ENCODE measurements around the gene RHOT2. TPM values are rescaled to one million over a fixed set of nuclear protein-coding genes. Genes with fewer than 3 reads are reported as not detected.
A peak's percentile ranks its signal among the peaks of the same experiment; 100 is the strongest.

RHOT2 gene
- total RNA-seq, 1 experiment from 2014 or later = 210 TPM

- peak within 1 kb of the TSS; percentile 63 for H3K9ac ChIP-seq (ENCODE audit: extremely low read depth, insufficient read length, low read length)
- H2AFZ ChIP-seq (ENCODE audit: low read length) = no peak within 1 kb of the TSS
Measured at GRCh38 chr16:636206-637080, 31.5 kb upstream of the RHOT2 start, which contains the start of gene METTL26. Gene METTL26, minus strand, starts transcription at chr16:636305. Its CDS starts 15 bp downstream, at chr16:636290.

More at GRCh38 chr16:636206-637080, 31.5 kb upstream of the RHOT2 start, which contains the start of gene METTL26:
- no peak within 1 kb of the TSS for H2BK20ac ChIP-seq (ENCODE audit: low read depth, low read length, poor library complexity, severe bottlenecking)
- no peak within 1 kb of the TSS for H4K5ac ChIP-seq (ENCODE audit: insufficient read length, low read depth, low read length)
- no peak within 1 kb of the TSS for H2BK12ac ChIP-seq (ENCODE audit: insufficient read length, low read depth, low read length)
- DNase-seq = peak; percentile 96
- H3K27ac Mint-ChIP-seq = peak within 1 kb of the TSS; percentile 90 to 96 (median 90)
- WGBS (ENCODE audit: extremely low coverage, insufficient read length, low lambda C conversion rate) = no CpG with 5 or more reads among the region's 91 CpGs
- no peak for TF ChIP-seq CTCF (conservative IDR thresholded peaks at IDR 0.05)
- H3K27me3 ChIP-seq (ENCODE audit: insufficient read depth, low read length) = no peaks in the 10 kb centered on the region
- H3K4me3 Mint-ChIP-seq = peak within 1 kb of the TSS; percentile 82 to 96
- H3K14ac ChIP-seq (ENCODE audit: insufficient read depth, low read length) = peak within 1 kb of the TSS; percentile 62; the same call in 1 of the 2 replicates
- no peak within 1 kb of the TSS for H4K91ac ChIP-seq (ENCODE audit: insufficient read length, low read depth, low read length)
- H3K4me1 ChIP-seq (ENCODE audit: insufficient read depth, low read length) = no peaks in the 10 kb centered on the region; the same call in 1 of the 2 replicates
- H4K8ac ChIP-seq (replicated peaks; ENCODE audit: insufficient read length, low read depth, low read length) = no peak within 1 kb of the TSS
- peaks cover 0 to 6% (median 1%) of the 10 kb centered on the region in 3 experiments; a peak in 4 of 7 replicates for H3K36me3 Mint-ChIP-seq (ENCODE audit: insufficient read depth in 1 of 3, low read depth in 3 of 3)
- H3T11ph ChIP-seq (ENCODE audit: low read length) = no peak within 1 kb of the TSS
- H3K4ac ChIP-seq (ENCODE audit: low read depth, low read length) = no peak within 1 kb of the TSS
- no peak within 1 kb of the TSS for H2BK15ac ChIP-seq (ENCODE audit: low read depth, low read length)
- H3K23me2 ChIP-seq (ENCODE audit: insufficient read length, low read depth, low read length, poor library complexity, severe bottlenecking) = peaks cover 7% of the 10 kb centered on the region
- peaks cover 11 to 29% of the 10 kb centered on the region in 2 experiments for H3K4me1 Mint-ChIP-seq
- H3K27ac ChIP-seq (ENCODE audit: insufficient read length, low read depth, low read length) = no peak within 1 kb of the TSS
- peaks cover 2% of the 10 kb centered on the region; the same call in 1 of the 2 replicates for H3K27me3 Mint-ChIP-seq (ENCODE audit: low read depth)
- no peaks in the 10 kb centered on the region for H3K79me1 ChIP-seq (ENCODE audit: insufficient read depth, low read depth, low read length, poor library complexity, severe bottlenecking)
- H3K4me2 ChIP-seq (ENCODE audit: insufficient read depth, insufficient read length, low read length) = peak within 1 kb of the TSS; percentile 50
- no peaks in the 10 kb centered on the region for H3K9me3 ChIP-seq (ENCODE audit: control insufficient read depth, low read depth, low read length)
- peak within 1 kb of the TSS; percentile 76 for H3K18ac ChIP-seq (ENCODE audit: insufficient read length, low read depth, low read length)
- H3K9me3 Mint-ChIP-seq = peaks cover 3% of the 10 kb centered on the region in 2 experiments; a peak in 2 of 5 replicates
- no peak within 1 kb of the TSS for H3K23ac ChIP-seq (ENCODE audit: insufficient read length, low read depth, low read length)
- H4K20me1 ChIP-seq (ENCODE audit: control insufficient read depth, insufficient read depth, insufficient read length) = no peaks in the 10 kb centered on the region
- no peak within 1 kb of the TSS for H2BK120ac ChIP-seq (ENCODE audit: low read depth, low read length, poor library complexity, severe bottlenecking)
- no peak within 1 kb of the TSS for H3K56ac ChIP-seq (ENCODE audit: insufficient read length, low read depth, low read length)
- H2AK5ac ChIP-seq (ENCODE audit: insufficient read length, low read length) = no peak within 1 kb of the TSS
- peaks cover 2% of the 10 kb centered on the region; the same call in 1 of the 2 replicates for H3K79me2 ChIP-seq (ENCODE audit: insufficient read depth, low read length)
- H2BK5ac ChIP-seq (ENCODE audit: insufficient read length, low read length) = no peak within 1 kb of the TSS

All from H9 (cell line).